ENCODE measurements around the gene GSTK1.

DNA sequence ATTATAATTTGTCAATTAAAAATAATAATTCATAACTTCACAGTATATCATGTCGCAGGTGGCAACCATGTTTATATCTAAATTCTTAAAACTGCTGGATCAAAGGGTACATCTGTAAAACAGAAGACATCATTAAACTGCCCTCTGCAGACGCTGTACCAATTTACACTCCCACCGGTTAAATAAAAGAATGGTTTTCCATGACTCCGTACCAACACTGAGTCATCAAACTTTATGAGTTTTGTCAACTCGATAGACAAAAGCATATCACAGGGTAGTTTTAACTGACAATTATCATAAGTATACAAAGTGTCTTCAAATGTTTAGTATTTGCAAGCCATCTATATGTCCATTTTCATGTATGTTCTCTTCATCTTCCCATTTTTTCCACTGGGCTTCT lies 5.7 kb upstream of the GSTK1 start:
- TF ChIP-seq, protein P1, sequence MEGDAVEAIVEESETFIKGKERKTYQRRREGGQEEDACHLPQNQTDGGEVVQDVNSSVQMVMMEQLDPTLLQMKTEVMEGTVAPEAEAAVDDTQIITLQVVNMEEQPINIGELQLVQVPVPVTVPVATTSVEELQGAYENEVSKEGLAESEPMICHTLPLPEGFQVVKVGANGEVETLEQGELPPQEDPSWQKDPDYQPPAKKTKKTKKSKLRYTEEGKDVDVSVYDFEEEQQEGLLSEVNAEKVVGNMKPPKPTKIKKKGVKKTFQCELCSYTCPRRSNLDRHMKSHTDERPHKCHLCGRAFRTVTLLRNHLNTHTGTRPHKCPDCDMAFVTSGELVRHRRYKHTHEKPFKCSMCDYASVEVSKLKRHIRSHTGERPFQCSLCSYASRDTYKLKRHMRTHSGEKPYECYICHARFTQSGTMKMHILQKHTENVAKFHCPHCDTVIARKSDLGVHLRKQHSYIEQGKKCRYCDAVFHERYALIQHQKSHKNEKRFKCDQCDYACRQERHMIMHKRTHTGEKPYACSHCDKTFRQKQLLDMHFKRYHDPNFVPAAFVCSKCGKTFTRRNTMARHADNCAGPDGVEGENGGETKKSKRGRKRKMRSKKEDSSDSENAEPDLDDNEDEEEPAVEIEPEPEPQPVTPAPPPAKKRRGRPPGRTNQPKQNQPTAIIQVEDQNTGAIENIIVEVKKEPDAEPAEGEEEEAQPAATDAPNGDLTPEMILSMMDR (IDR thresholded peaks at IDR 0.05), result no peak
- TF ChIP-seq POLR2A (IDR thresholded peaks at IDR 0.05), result no peak
